H1 (cell line): ENCODE measurements around the gene CAPN8. TPM values are rescaled to one million over a fixed set of nuclear protein-coding genes. Genes with fewer than 3 reads are reported as not detected.

Source experiments
- CTCF ChIA-PET: fragments of 300-600 bp; sonication (Branson Sonifier 250); formaldehyde crosslinking; loops from one replicate; lab custom pipeline; 2021; ENCODE audit not compliant: partially characterized antibody; lab: Charles Lee
- POLR2A ChIA-PET: fragments of 300-600 bp; sonication (Branson Sonifier 250); formaldehyde crosslinking; loops from one replicate; lab custom pipeline; 2021; ENCODE audit warnings: inconsistent platforms; ENCODE audit not compliant: partially characterized antibody; lab: Charles Lee
- DNase-seq, 2 experiments: peaks; one replicate each; pipeline versions ENCODE4 v3.0.0 to v3.0.0-alpha.2; 2010 to 2022; ENCODE audit warnings: low spot score in 2 of 2, low read depth in 1 of 2, mixed read lengths in 1 of 2
- FAIRE-seq: peaks from 2 replicates; lab custom pipeline; 2011; peaks lifted over from hg19 to GRCh38; lab: Jason Lieb, UNC
- H2AFZ ChIP-seq: 2 replicates; pipeline ENCODE4 v1.8.1; 2012; ENCODE audit warnings: low read length, inconsistent platforms
- H2AK5ac ChIP-seq: 2 replicates; pipeline ENCODE4 v1.6.1; 2013; ENCODE audit warnings: low read depth, low read length
- H2BK120ac ChIP-seq: replicated peaks from 2 replicates; pipeline ENCODE3; 2013; ENCODE audit warnings: low read depth, low read length, inconsistent platforms
- H2BK12ac ChIP-seq: 2 replicates; pipeline ENCODE4 v1.6.1; 2013; ENCODE audit warnings: low read depth, low read length
- H2BK15ac ChIP-seq: 2 replicates; pipeline ENCODE4 v1.6.1; 2013; ENCODE audit warnings: low read length
- H2BK20ac ChIP-seq: 2 replicates; pipeline ENCODE4 v1.6.1; 2013; ENCODE audit warnings: low read length
- H2BK5ac ChIP-seq: 2 replicates; pipeline ENCODE4 v1.6.1; 2013; ENCODE audit warnings: low read depth, low read length
- H3K14ac ChIP-seq: 2 replicates; pipeline ENCODE4 v1.6.1; 2013; ENCODE audit warnings: inconsistent platforms; ENCODE audit not compliant: insufficient read length
- H3K18ac ChIP-seq: 2 replicates; pipeline ENCODE4 v1.6.1; 2013; ENCODE audit warnings: low read length; ENCODE audit errors: extremely low read depth
- H3K23ac ChIP-seq: 2 replicates; pipeline ENCODE4 v1.6.1; 2013; ENCODE audit warnings: inconsistent platforms; ENCODE audit not compliant: insufficient read length
- H3K23me2 ChIP-seq: 2 replicates; pipeline ENCODE4 v1.6.1; 2013; ENCODE audit warnings: low read depth, low read length
- H3K27ac ChIP-seq: 2 replicates; pipeline ENCODE4 v1.6.1; 2011; ENCODE audit warnings: low read depth, low read length, inconsistent platforms
- H3K27me3 ChIP-seq, 4 experiments: replicated peaks in 1 of 4; 1 replicate in 1 of 4; 2 replicates in 3 of 4; pipeline versions ENCODE4 v1.6.1 to v1.8.1; 2011 to 2013; ENCODE audit warnings: low read length in 3 of 4, mild to moderate bottlenecking in 3 of 4, inconsistent platforms in 2 of 4, mixed read lengths in 2 of 4, moderate library complexity in 1 of 4; ENCODE audit not compliant: control insufficient read depth in 3 of 4, insufficient read depth in 3 of 4; ENCODE audit errors: extremely low read depth in 1 of 4
- H3K36me3 ChIP-seq, 4 experiments: 2 replicates each; pipeline versions ENCODE4 v1.6.1 to v1.8.1; 2011 to 2013; ENCODE audit warnings: mild to moderate bottlenecking in 4 of 4, low read length in 3 of 4, moderate library complexity in 2 of 4, control low read depth in 1 of 4, inconsistent platforms in 1 of 4; ENCODE audit not compliant: insufficient read depth in 4 of 4, control insufficient read depth in 2 of 4
- H3K4ac ChIP-seq: replicated peaks from 2 replicates; pipeline ENCODE3; 2013; ENCODE audit warnings: low read length, low read depth, mixed read lengths, inconsistent platforms; ENCODE audit not compliant: insufficient read length
- H3K4me1 ChIP-seq, 4 experiments: replicated peaks in 1 of 4; 1 replicate in 1 of 4; 2 replicates in 3 of 4; pipeline versions ENCODE4 v1.6.1 to v1.8.1; 2011 to 2013; ENCODE audit warnings: low read length in 3 of 4, inconsistent platforms in 2 of 4, mixed read lengths in 1 of 4; ENCODE audit not compliant: insufficient read depth in 4 of 4, control insufficient read depth in 3 of 4
- H3K4me2 ChIP-seq, 2 experiments: 2 replicates each; pipeline versions ENCODE4 v1.6.1 to v1.8.1; 2011 to 2013; ENCODE audit warnings: low read depth in 2 of 2, low read length in 2 of 2, control low read depth in 1 of 2, inconsistent platforms in 1 of 2, mild to moderate bottlenecking in 1 of 2; ENCODE audit not compliant: insufficient read depth in 1 of 2
- H3K4me3 ChIP-seq, 4 experiments: fragments of 200-600, 300-600 bp in 1 of 4; sonication (generic), shearing (Covaris generic), sonication (Bioruptor Twin) in 1 of 4; 2 replicates each; pipeline versions ENCODE4 v1.5.1 to v1.8.1; 2011 to 2016; ENCODE audit warnings: low read length in 4 of 4, low read depth in 3 of 4, control low read depth in 2 of 4, inconsistent platforms in 2 of 4, mild to moderate bottlenecking in 2 of 4, mixed read lengths in 1 of 4, moderate library complexity in 1 of 4; ENCODE audit not compliant: insufficient read depth in 2 of 4; ENCODE audit errors: extremely low read depth in 1 of 4
- H3K56ac ChIP-seq: replicated peaks from 2 replicates; pipeline ENCODE3; 2013; ENCODE audit warnings: low read depth, mild to moderate bottlenecking, mixed read lengths, low read length, inconsistent platforms; ENCODE audit not compliant: insufficient read length
- H3K79me1 ChIP-seq: 2 replicates; pipeline ENCODE4 v1.6.1; 2013; ENCODE audit warnings: low read depth, low read length, control low read depth
- H3K79me2 ChIP-seq, 2 experiments: 2 replicates each; pipeline versions ENCODE4 v1.6.1 to v1.8.1; 2012 to 2013; ENCODE audit warnings: low read length in 2 of 2, mild to moderate bottlenecking in 2 of 2, inconsistent platforms in 1 of 2; ENCODE audit not compliant: insufficient read depth in 2 of 2, control insufficient read depth in 1 of 2
- H3K9ac ChIP-seq, 4 experiments: replicated peaks in 1 of 4; 1 replicate in 1 of 4; 2 replicates in 3 of 4; pipeline versions ENCODE4 v1.6.1 to v1.8.1; 2011 to 2013; ENCODE audit warnings: low read depth in 3 of 4, low read length in 3 of 4, control low read depth in 2 of 4, mild to moderate bottlenecking in 2 of 4, moderate library complexity in 2 of 4, inconsistent platforms in 1 of 4; ENCODE audit errors: extremely low read depth in 1 of 4
- H3K9me3 ChIP-seq, 2 experiments: 2 replicates each; pipeline versions ENCODE4 v1.6.1 to v1.8.1; 2012 to 2013; ENCODE audit warnings: mild to moderate bottlenecking in 2 of 2, moderate library complexity in 2 of 2, control low read depth in 1 of 2, inconsistent platforms in 1 of 2, low read depth in 1 of 2, low read length in 1 of 2, mixed read lengths in 1 of 2; ENCODE audit not compliant: insufficient read depth in 2 of 2
- H4K20me1 ChIP-seq, 2 experiments: replicated peaks in 1 of 2; 2 replicates each; pipeline versions ENCODE3 to v1.8.1; 2011 to 2013; ENCODE audit warnings: inconsistent platforms in 2 of 2, low read length in 2 of 2, mild to moderate bottlenecking in 1 of 2; ENCODE audit not compliant: insufficient read depth in 2 of 2, control insufficient read depth in 1 of 2
- H4K5ac ChIP-seq: 2 replicates; pipeline ENCODE4 v1.6.1; 2013; ENCODE audit warnings: low read length, low read depth, mixed read lengths, inconsistent platforms; ENCODE audit not compliant: insufficient read length
- H4K8ac ChIP-seq: 2 replicates; pipeline ENCODE4 v1.8.0; 2013; ENCODE audit warnings: mild to moderate bottlenecking, moderate library complexity, low read length, inconsistent platforms; ENCODE audit not compliant: insufficient read depth; ENCODE audit errors: extremely low read depth
- H4K91ac ChIP-seq: replicated peaks from 2 replicates; pipeline ENCODE3; 2013; ENCODE audit warnings: low read length, mixed read lengths, inconsistent platforms; ENCODE audit not compliant: insufficient read length
- ASH2L ChIP-seq: fragments of 200-600, 300-600 bp; sonication (generic); IDR thresholded peaks from one replicate; pipeline ENCODE4 v1.7.1; 2017; ENCODE audit warnings: low read length
- BACH1 ChIP-seq: IDR thresholded peaks from 2 replicates; pipeline ENCODE4 v1.6.1; 2012; ENCODE audit warnings: low read length, improper control_type of control experiment
- KDM4A ChIP-seq: IDR thresholded peaks from one replicate; pipeline ENCODE4 v1.7.1; 2012; ENCODE audit warnings: low read depth, mild to moderate bottlenecking, moderate library complexity, low read length, inconsistent platforms; ENCODE audit not compliant: severe bottlenecking
- KDM5A ChIP-seq: fragments of 200-600 bp; IDR thresholded peaks from 2 replicates; pipeline ENCODE4 v1.7.1; 2012; ENCODE audit warnings: mild to moderate bottlenecking, low read length, inconsistent platforms, mixed read lengths
- MAX ChIP-seq: IDR thresholded peaks from 2 replicates; pipeline ENCODE4 v1.6.1; 2012; ENCODE audit warnings: inconsistent platforms
- POLR2AphosphoS5 ChIP-seq: IDR thresholded peaks from 2 replicates; pipeline ENCODE4 v1.6.1; 2011; ENCODE audit warnings: low read depth, low read length
- POU5F1 ChIP-seq: IDR thresholded peaks from 2 replicates; pipeline ENCODE4 v1.6.1; 2011; ENCODE audit warnings: low read depth, mild to moderate bottlenecking, low read length, moderate library complexity
- SP2 ChIP-seq: IDR thresholded peaks from 2 replicates; pipeline ENCODE4 v1.6.1; 2012; ENCODE audit warnings: mild to moderate bottlenecking, low read length, inconsistent platforms
- SUZ12 ChIP-seq: fragments of 200-600 bp; sonication (generic); IDR thresholded peaks from 2 replicates; pipeline ENCODE4 v1.6.1; 2012; ENCODE audit warnings: mild to moderate bottlenecking, inconsistent platforms, low read length, moderate library complexity, mixed read lengths
- TAF1 ChIP-seq: IDR thresholded peaks from 2 replicates; pipeline ENCODE4 v1.6.1; 2011; ENCODE audit warnings: mild to moderate bottlenecking, low read depth, low read length
- WGBS, 2 experiments: shearing (Covaris generic) in 1 of 2; methylation state at CpG; one replicate each; pipeline versions ENCODE4 v1.1.6 to v1.1.7; 2013 to 2015; ENCODE audit warnings: low lambda C conversion rate in 2 of 2, mixed read lengths in 2 of 2, inconsistent platforms in 1 of 2, low coverage in 1 of 2, missing lambda C conversion rate in 1 of 2; ENCODE audit not compliant: insufficient replicate concordance in 2 of 2, insufficient coverage in 1 of 2, insufficient read length in 1 of 2; ENCODE audit errors: extremely low coverage in 1 of 2, missing lambda C conversion rate in 1 of 2; 5-methylcytosine and 5-hydroxymethylcytosine counted together
- polyA plus RNA-seq, 7 experiments: library from polyadenylated mRNA; depleted of rRNA in 3 of 7; stranded (reverse) in 5 of 7; unstranded in 2 of 7; fragments of >200 nt in 5 of 7; fragments of 200-250 nt in 2 of 7; gene quantifications; 1 replicate in 5 of 7; 2 replicates in 1 of 7; 4 replicates in 1 of 7; pipeline versions ENCODE4 v1.2.1 to v1.2.3, GENCODE V29; 2011 to 2013; ENCODE audit warnings: missing spikeins in 2 of 7, mixed read lengths in 2 of 7
- total RNA-seq: library from RNA; stranded (reverse); fragmentation: NEBNext Ultra II Directional; extraction: Animal tissue kit (Norgen Biotek cat#: 25700); gene quantifications from 2 replicates; pipeline ENCODE4 v1.2.1, GENCODE V29; 2021

Gene CAPN8
- total and polyA plus RNA-seq, 2 of the 8 experiments (the other 6 are each of a cell fraction or from before 2014, with no cell fraction given) = 0.20 to 0.26 TPM

- peaks cover 0 to 65% (median 52%) of the 10 kb centered on the region in 4 experiments; a peak in 6 of 7 replicates for H3K27me3 ChIP-seq
- H3K4me1 ChIP-seq = peaks cover 4 to 22% (median 14%) of the 10 kb centered on the region in 4 experiments; a peak in 6 of 7 replicates
- no peak overlapping the region for H3K18ac ChIP-seq
- no peak overlapping the region for H3K14ac ChIP-seq
- CTCF ChIA-PET = interaction anchor here (1.3 to 5.2 kb wide), 4 partner anchors 19 to 37 kb away, joined by 3 to 50 read pairs (median 6); no protein-coding TSS in a partner anchor
- H3K79me1 ChIP-seq = no peaks in the 10 kb centered on the region
- no peaks in the 10 kb centered on the region for H3K36me3 ChIP-seq
- H4K91ac ChIP-seq = no peak overlapping the region
- POLR2A ChIA-PET = interaction anchor here (1.4 to 2.4 kb wide), 4 partner anchors 15 to 132 kb away, joined by 3 to 10 read pairs (median 7); partner anchors contain the start of gene TP53BP2
- WGBS, 2 experiments = 73% methylated on average over 7 of the region's 7 CpGs; no CpG with 5 or more reads in 1 of the 2 experiments
- 0 out of 2 replicates have a peak overlapping the region, but pooled peaks have one; percentile 32 for H2AK5ac ChIP-seq
- H3K4me2 ChIP-seq = peak overlapping the region; percentile 82 to 84; a peak in 3 of 4 replicates
- no peak overlapping the region for H3K56ac ChIP-seq
- H3K23ac ChIP-seq = no peak overlapping the region
- FAIRE-seq = no peak
- H4K5ac ChIP-seq = no peak overlapping the region
- DNase-seq = no peak
- H2BK120ac ChIP-seq = no peak overlapping the region
- H4K8ac ChIP-seq = no peak overlapping the region
- no peak overlapping the region for H2BK20ac ChIP-seq
- no peak overlapping the region for H2BK12ac ChIP-seq
- H3K9ac ChIP-seq = no peak overlapping the region
- H3K27ac ChIP-seq = no peak overlapping the region
- H3K4ac ChIP-seq = no peak overlapping the region
- H4K20me1 ChIP-seq = peaks cover 0 to 2% of the 10 kb centered on the region in 2 experiments
- H3K9me3 ChIP-seq = no peaks in the 10 kb centered on the region
- H3K79me2 ChIP-seq = no peaks in the 10 kb centered on the region
- H2BK15ac ChIP-seq = no peak overlapping the region
- H2BK5ac ChIP-seq = no peak overlapping the region
- peaks cover 8% of the 10 kb centered on the region; the same call in 1 of the 2 replicates for H3K23me2 ChIP-seq
- H2AFZ ChIP-seq = no peak overlapping the region
- H3K4me3 ChIP-seq = peak overlapping the region in 2 of 4 experiments; percentile 63 to 76; a peak in 3 of 8 replicates
- no peak for TF ChIP-seq POU5F1
- TF ChIP-seq MAX = no peak
- no peak for TF ChIP-seq KDM5A
- TF ChIP-seq KDM4A = no peak
- TF ChIP-seq ASH2L = no peak
- TF ChIP-seq SUZ12 = no peak
- TF ChIP-seq TAF1 = no peak
- TF ChIP-seq POLR2AphosphoS5 = no peak
- no peak for TF ChIP-seq SP2
- no peak for TF ChIP-seq BACH1
Observed at GRCh38 chr1:223713546-223714420, 48.3 kb upstream of the CAPN8 start.
